GM23248 (cell line): ENCODE measurements around the gene NEK6. TPM values are rescaled to one million over a fixed set of nuclear protein-coding genes. Genes with fewer than 3 reads are reported as not detected.

Experiments
- DNase-seq: peaks from one replicate; pipeline ENCODE4 v3.0.0-alpha.2; 2015
- H2AFZ ChIP-seq: fragments of 200-600 bp; sonication (generic); 2 replicates; pipeline ENCODE4 v1.6.1; 2016; ENCODE audit warnings: antibody characterized with exemption
- H3F3A ChIP-seq: fragments of 200-600 bp; sonication (generic); 2 replicates; pipeline ENCODE4 v1.6.1; 2016; ENCODE audit warnings: mild to moderate bottlenecking, antibody characterized with exemption, mixed run types; ENCODE audit not compliant: insufficient read depth
- H3K27ac ChIP-seq: fragments of 200-600 bp; sonication (generic); 2 replicates; pipeline ENCODE4 v1.5.1; 2016; ENCODE audit warnings: mild to moderate bottlenecking
- H3K27me3 ChIP-seq: fragments of 200-600 bp; sonication (generic); replicated peaks from 2 replicates; pipeline ENCODE4 v1.6.1; 2016; ENCODE audit warnings: mild to moderate bottlenecking; ENCODE audit not compliant: insufficient read depth
- H3K36me3 ChIP-seq: fragments of 200-600 bp; sonication (generic); 2 replicates; pipeline ENCODE4 v1.6.1; 2016; ENCODE audit warnings: low read depth, mild to moderate bottlenecking
- H3K4me1 ChIP-seq: fragments of 200-600 bp; sonication (generic); 2 replicates; pipeline ENCODE4 v1.6.1; 2016; ENCODE audit warnings: mild to moderate bottlenecking; ENCODE audit not compliant: insufficient read depth
- H3K4me2 ChIP-seq: fragments of 200-600 bp; sonication (generic); one replicate; pipeline ENCODE4 v1.6.1; 2016; ENCODE audit warnings: mild to moderate bottlenecking; ENCODE audit not compliant: unreplicated experiment
- H3K4me3 ChIP-seq: fragments of 200-600 bp; sonication (generic); 2 replicates; pipeline ENCODE4 v1.5.1; 2016; ENCODE audit warnings: mild to moderate bottlenecking
- H3K79me2 ChIP-seq: fragments of 200-600 bp; sonication (generic); 2 replicates; pipeline ENCODE4 v1.6.1; 2016; ENCODE audit warnings: mild to moderate bottlenecking; ENCODE audit not compliant: insufficient read depth
- H3K9ac ChIP-seq: fragments of 200-600 bp; sonication (generic); 2 replicates; pipeline ENCODE4 v1.6.1; 2016; ENCODE audit warnings: mild to moderate bottlenecking
- H3K9me2 ChIP-seq: fragments of 200-600 bp; sonication (generic); 2 replicates; pipeline ENCODE4 v1.6.1; 2016; ENCODE audit warnings: mixed run types, mild to moderate bottlenecking, moderate library complexity; ENCODE audit not compliant: insufficient read depth
- H3K9me3 ChIP-seq: fragments of 200-600 bp; sonication (generic); one replicate; pipeline ENCODE4 v1.6.1; 2017; ENCODE audit warnings: low read depth
- H4K20me1 ChIP-seq: fragments of 200-600 bp; sonication (generic); 2 replicates; pipeline ENCODE4 v1.6.0; 2016; ENCODE audit not compliant: insufficient read depth
- EZH2 ChIP-seq: fragments of 200-600 bp; sonication (generic); IDR thresholded peaks from 2 replicates; pipeline ENCODE4 v1.6.1; 2018; ENCODE audit warnings: antibody characterized with exemption, mild to moderate bottlenecking; ENCODE audit not compliant: insufficient read depth, poor library complexity, severe bottlenecking
- EZH2phosphoT487 ChIP-seq: fragments of 200-600 bp; sonication (generic); IDR thresholded peaks from 2 replicates; pipeline ENCODE4 v1.6.1; 2018; ENCODE audit warnings: antibody characterized with exemption, moderate library complexity, mild to moderate bottlenecking, low read depth; ENCODE audit not compliant: insufficient read depth
- WGBS, 2 experiments: methylation state at CpG; one replicate each; pipeline ENCODE4 v1.1.6; 2015 to 2017; ENCODE audit warnings: low lambda C conversion rate in 2 of 2, low coverage in 1 of 2; ENCODE audit errors: missing lambda C conversion rate in 2 of 2; 5-methylcytosine and 5-hydroxymethylcytosine counted together
- in situ Hi-C: fragments of 300-500 bp; cut with MboI; formaldehyde crosslinking; loops from 2 replicates; pipeline ENCODE4 v1.15.0; 2020
- polyA plus RNA-seq: library from polyadenylated mRNA; unstranded; fragments of >200 nt; fragmentation: Nextera tagmentation; extraction: Ambion mirVana; gene quantifications from 2 replicates; pipeline ENCODE4 v1.2.1, GENCODE V29; 2016
- total RNA-seq: library from RNA; depleted of rRNA; stranded (reverse); fragments of >200 nt; shearing (Covaris generic); gene quantifications from 2 replicates; pipeline ENCODE4 v1.2.3, GENCODE V29; 2014

The NEK6 gene
- total and polyA plus RNA-seq, 2 experiments from 2014 or later, result 43.7 to 69.6 TPM

- 85% methylated on average over 12 of the region's 12 CpGs for WGBS, 2 experiments
- TF ChIP-seq EZH2phosphoT487, result no peak
- TF ChIP-seq EZH2, result no peak
- Histone ChIP-seq H4K20me1 (no peaks in the 10 kb centered on the region), H3K4me2 (no peak overlapping the region), H2AFZ (no peak overlapping the region), H3F3A (peaks cover 8% of the 10 kb centered on the region; the same call in 1 of the 2 replicates), H3K36me3 (no peaks in the 10 kb centered on the region), H3K27me3 (no peaks in the 10 kb centered on the region), H3K4me3 (no peak overlapping the region), H3K27ac (no peak overlapping the region), H3K9ac (peak overlapping the region; percentile 33; the same call in 1 of the 2 replicates), H3K4me1 (peaks cover 48% of the 10 kb centered on the region), H3K79me2 (peaks cover 99% of the 10 kb centered on the region), H3K9me2 (no peaks in the 10 kb centered on the region), H3K9me3 (no peaks in the 10 kb centered on the region)
- no peak for DNase-seq
- in situ Hi-C loops, result no loop called here
Measured at GRCh38 chr9:124292696-124293593, 35.2 kb downstream of the NEK6 start.

- Histone ChIP-seq H3K4me2 (no peak overlapping the region), H2AFZ (no peak overlapping the region), H3K9me2 (no peaks in the 10 kb centered on the region), H4K20me1 (no peaks in the 10 kb centered on the region), H3F3A (no peaks in the 10 kb centered on the region), H3K36me3 (no peaks in the 10 kb centered on the region), H3K4me1 (peaks cover 49% of the 10 kb centered on the region), H3K4me3 (no peak overlapping the region), H3K27me3 (no peaks in the 10 kb centered on the region), H3K79me2 (peaks cover 99% of the 10 kb centered on the region), H3K27ac (no peak overlapping the region), H3K9ac (peak overlapping the region; percentile 33; the same call in 1 of the 2 replicates), H3K9me3 (no peaks in the 10 kb centered on the region)
- in situ Hi-C loops, result no loop called here
- 73 to 77% methylated on average over 17 of the region's 17 CpGs for WGBS, 2 experiments
- DNase-seq, result peak; percentile 67
- TF ChIP-seq EZH2phosphoT487 (no peak), EZH2 (no peak)
Measured at GRCh38 chr9:124293718-124294506, 36.2 kb downstream of the NEK6 start.

- H3F3A ChIP-seq, result no peaks in the 10 kb centered on the region
- in situ Hi-C loops, result no loop called here
- no peak overlapping the region for H3K4me3 ChIP-seq
- no peak for TF ChIP-seq EZH2phosphoT487
- no peak for TF ChIP-seq EZH2
- H3K9me3 ChIP-seq, result no peaks in the 10 kb centered on the region
- WGBS, 2 experiments, result 77 to 84% methylated on average over 16 to 18 of the region's 18 CpGs
- H3K36me3 ChIP-seq, result no peaks in the 10 kb centered on the region
- no peak overlapping the region for H3K4me2 ChIP-seq
- H3K27ac ChIP-seq, result no peak overlapping the region
- H3K4me1 ChIP-seq, result peaks cover 55% of the 10 kb centered on the region
- no peaks in the 10 kb centered on the region for H3K9me2 ChIP-seq
- H2AFZ ChIP-seq, result no peak overlapping the region
- no peaks in the 10 kb centered on the region for H4K20me1 ChIP-seq
- no peaks in the 10 kb centered on the region for H3K27me3 ChIP-seq
- H3K9ac ChIP-seq, result no peak overlapping the region
- H3K79me2 ChIP-seq, result peaks cover 99% of the 10 kb centered on the region
- DNase-seq, result no peak
Measured at GRCh38 chr9:124295159-124295794, 37.5 kb downstream of the NEK6 start.

- Histone ChIP-seq H3K27ac (no peak overlapping the region), H2AFZ (no peak overlapping the region), H3K36me3 (no peaks in the 10 kb centered on the region), H3K9me2 (no peaks in the 10 kb centered on the region), H3K79me2 (peaks cover 99% of the 10 kb centered on the region), H3K4me3 (no peak overlapping the region), H3K9me3 (no peaks in the 10 kb centered on the region), H3K9ac (no peak overlapping the region), H4K20me1 (no peaks in the 10 kb centered on the region), H3F3A (no peaks in the 10 kb centered on the region), H3K4me2 (no peak overlapping the region), H3K4me1 (peaks cover 55% of the 10 kb centered on the region), H3K27me3 (no peaks in the 10 kb centered on the region)
- no peak for TF ChIP-seq EZH2
- TF ChIP-seq EZH2phosphoT487, result no peak
- in situ Hi-C loops, result no loop called here
- DNase-seq, result no peak
- WGBS, 2 experiments, result 74% methylated on average over 8 of the region's 8 CpGs
Measured at GRCh38 chr9:124296094-124296493, 38.3 kb downstream of the NEK6 start.
